Heart left ventricle (tissue), 16 donors: ENCODE measurements around the gene EIF4G3. TPM values are rescaled to one million over a fixed set of nuclear protein-coding genes. Genes with fewer than 3 reads are reported as not detected.

ENCODE experiments used
- ATAC-seq, 4 donors: fragments of 200-7000 bp; cut with Tn5 transposase; one replicate each; pipeline ENCODE4 v1.9.1; 2020 to 2022; ENCODE audit warnings: moderate library complexity in 4 of 4, mild to moderate bottlenecking in 3 of 4, moderate number of reproducible peaks in 1 of 4
- DNase-seq, 5 donors: peaks; one replicate each; pipeline ENCODE4 v3.0.0-alpha.2; 2020
- H3K27ac ChIP-seq, 12 donors: fragments of 200-600 bp; sonication (generic) in 4 of 12; one replicate each; pipeline versions ENCODE4 v1.5.0 to v1.8.0; 2016 to 2022; ENCODE audit warnings: mild to moderate bottlenecking in 2 of 12
- H3K27me3 ChIP-seq, 9 donors: fragments of 200-600 bp; sonication (generic) in 2 of 9; one replicate each; pipeline versions ENCODE4 v1.5.1 to v1.8.0; 2016 to 2022; ENCODE audit warnings: mild to moderate bottlenecking in 3 of 9
- H3K36me3 ChIP-seq, 9 donors: fragments of 200-600 bp; sonication (generic) in 2 of 9; one replicate each; pipeline versions ENCODE4 v1.5.0 to v1.8.0; 2018 to 2022; ENCODE audit warnings: mild to moderate bottlenecking in 2 of 9
- H3K4me1 ChIP-seq, 12 donors: fragments of 200-600 bp; sonication (generic) in 4 of 12; one replicate each; pipeline versions ENCODE4 v1.5.0 to v1.8.0; 2016 to 2022; ENCODE audit warnings: mild to moderate bottlenecking in 3 of 12
- H3K4me3 ChIP-seq, 12 donors: fragments of 200-600 bp; sonication (generic) in 4 of 12; one replicate each; pipeline versions ENCODE4 v1.5.0 to v1.8.0; 2017 to 2022; ENCODE audit warnings: mild to moderate bottlenecking in 9 of 12, moderate library complexity in 4 of 12
- H3K9me3 ChIP-seq, 12 donors: fragments of 200-600 bp; sonication (generic) in 4 of 12; one replicate each; pipeline versions ENCODE4 v1.5.0 to v1.8.0; 2016 to 2022; ENCODE audit warnings: mild to moderate bottlenecking in 1 of 12
- CTCF ChIP-seq, 12 donors: fragments of 200-600 bp; sonication (generic) in 4 of 12; IDR thresholded peaks; one replicate each; pipeline versions ENCODE4 v1.5.0 to v1.8.0; 2018 to 2022; ENCODE audit warnings: antibody characterized with exemption in 12 of 12, mild to moderate bottlenecking in 5 of 12
- POLR2A ChIP-seq, 2 donors: fragments of 450-650 bp; IDR thresholded peaks; one replicate each; pipeline ENCODE4 v1.6.1; 2017; ENCODE audit warnings: antibody characterized with exemption in 2 of 2, mild to moderate bottlenecking in 2 of 2, moderate library complexity in 2 of 2
- WGBS, 4 donors: extraction: QIAGEN DNeasy Blood & Tissue Kit in 2 of 4; methylation state at CpG; one replicate each; pipeline versions ENCODE4 v1.1.5 to v1.1.7; 2013 to 2018; 5-methylcytosine and 5-hydroxymethylcytosine counted together
- intact Hi-C, 10 donors: fragments of 100-400 bp; cut with DNase I; formaldehyde crosslinking; loops; one replicate each; pipeline versions ENCODE4 v1.11.1 to v1.14.2; 2022
- polyA plus RNA-seq, 2 donors: library from polyadenylated mRNA; stranded (reverse); fragments of 200-250 nt; gene quantifications; one replicate each; pipeline ENCODE4 v1.2.3, GENCODE V29; 2013
- total RNA-seq, 9 donors: library from RNA; depleted of rRNA in 2 of 9; stranded (reverse); fragments of >200 nt in 2 of 9; fragmentation: NEBNext Ultra II Directional in 3 of 9; extraction: Animal tissue kit (Norgen Biotek cat#: 25700) in 3 of 9; gene quantifications; one replicate each; pipeline versions ENCODE4 v1.1.0 to v1.2.4, GENCODE V29; 2016 to 2023
- donor health status: ischemic (EF 13 %, LVEDD 7.1; RV severe dilation, severe dysfunction).
- donor health status: healthy with polysubstance abuse.
- donor health status: DM: no; HTN: yes; CAD: no.
- donor health status: DM: no; HTN: no; CAD: no.
- donor health status: ischemic (EF 25% LVEDD 6.9; RV normal size, moderate dysfunction).
- donor health status: ischemic (EF 25% LVEDD 5.7; RV mildly dilated, moderate dysfunction).
- donor health status: healthy.
- donor health status: DM: yes; HTN: yes; CAD: no.
- donor health status: ischemic (EF 35%, LVEDD 5.7; RV mildly dilated, moderate dysfunction).
- donor health status: nonischemic (EF 11% LVEDD 7.7; RV severe dilation, severe dysfunction).
- donor health status: DM: yes; HTN: yes; CAD: no.
- donor health status: PGD.
- donor health status: ischemic (EF 29% LVEDD 5.4; RV normal size, mild dysfunction).
- donor health status: nonischemic (EF 23%, LVEDD 6.1; RV moderate dilation, normal function).

Gene EIF4G3
- total and polyA plus RNA-seq, 11 donors = 14.6 to 49.0 (median 36.2) TPM

- Histone ChIP-seq H3K4me3 (no peak overlapping the region), H3K27ac (no peak overlapping the region), H3K27me3 (no peaks in the 10 kb centered on the region), H3K36me3 (peaks cover 0 to 50% (median 26%) of the 10 kb centered on the region in 9 donors), H3K9me3 (no peaks in the 10 kb centered on the region), H3K4me1 (no peaks in the 10 kb centered on the region)
- TF ChIP-seq POLR2A (IDR thresholded peaks at IDR 0.05) = no peak
- TF ChIP-seq CTCF (IDR thresholded peaks at IDR 0.05) = no peak
- ATAC-seq = no peak
- no peak for DNase-seq
- intact Hi-C loops = no loop called here
These were observed 201.7 kb downstream of the EIF4G3 start for GRCh38 chr1:20974951-20975350.

GRCh38 chr1:20974069-20974468 lies 202.6 kb downstream of the EIF4G3 start:
- H3K4me3 ChIP-seq = no peak overlapping the region
- no peaks in the 10 kb centered on the region for H3K4me1 ChIP-seq
- no peak for TF ChIP-seq POLR2A (IDR thresholded peaks at IDR 0.05)
- TF ChIP-seq CTCF (IDR thresholded peaks at IDR 0.05) = no peak
- ATAC-seq (no peak), DNase-seq (no peak)
- WGBS, 4 donors = 93 to 98% (median 95%) methylated on average over 1 of the region's 1 CpG
- no peaks in the 10 kb centered on the region for H3K27me3 ChIP-seq
- intact Hi-C loops = no loop called here
- no peak overlapping the region for H3K27ac ChIP-seq
- H3K36me3 ChIP-seq = peaks cover 0 to 52% (median 35%) of the 10 kb centered on the region in 9 donors
- H3K9me3 ChIP-seq = no peaks in the 10 kb centered on the region

DNA sequence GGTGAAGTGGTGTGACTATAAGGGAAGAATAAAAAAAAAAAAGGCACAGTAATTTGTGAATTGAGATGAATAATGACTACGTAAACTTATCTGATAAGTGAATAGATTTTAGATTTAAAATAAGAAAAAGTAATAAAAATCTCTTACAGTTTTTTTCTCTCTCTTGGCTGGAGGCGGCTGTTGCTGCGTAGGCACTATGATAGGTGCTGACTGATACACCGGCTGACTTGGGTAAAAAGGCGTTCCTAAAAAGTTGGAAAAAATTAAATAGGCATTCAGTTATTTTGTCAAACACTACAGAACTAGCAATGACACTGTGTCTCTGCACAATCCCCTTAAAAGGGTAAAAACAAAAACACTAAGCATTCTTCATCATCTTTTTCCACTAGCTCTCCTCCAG lies 203.8 kb downstream of the EIF4G3 start:
- intact Hi-C loops = no loop called here
- H3K4me3 ChIP-seq = no peak overlapping the region
- H3K4me1 ChIP-seq = no peaks in the 10 kb centered on the region
- ATAC-seq = no peak
- H3K27ac ChIP-seq = no peak overlapping the region
- DNase-seq = no peak
- peaks cover 0 to 55% (median 39%) of the 10 kb centered on the region in 9 donors for H3K36me3 ChIP-seq
- H3K9me3 ChIP-seq = no peaks in the 10 kb centered on the region
- TF ChIP-seq POLR2A (IDR thresholded peaks at IDR 0.05) (no peak), CTCF (IDR thresholded peaks at IDR 0.05) (no peak)
- no peaks in the 10 kb centered on the region for H3K27me3 ChIP-seq
- WGBS, 4 donors = 97 to 100% (median 98%) methylated on average over 5 of the region's 5 CpGs

- peak overlapping the region in 1 of 12 donors; percentile 79 for H3K27ac ChIP-seq
- H3K36me3 ChIP-seq = peaks cover 0 to 28% (median 17%) of the 10 kb centered on the region in 9 donors
- TF ChIP-seq POLR2A (IDR thresholded peaks at IDR 0.05) (no peak), CTCF (IDR thresholded peaks at IDR 0.05) (no peak)
- H3K27me3 ChIP-seq = no peaks in the 10 kb centered on the region
- ATAC-seq (peak in 3 of 4 donors; percentile 24 to 48 (median 36)), DNase-seq (no peak)
- intact Hi-C loops = no loop called here
- H3K4me1 ChIP-seq = peaks cover 0 to 30% (median 1%) of the 10 kb centered on the region in 12 donors
- no peak overlapping the region for H3K4me3 ChIP-seq
- H3K9me3 ChIP-seq = no peaks in the 10 kb centered on the region
- WGBS, 4 donors = 64 to 72% (median 69%) methylated on average over 7 of the region's 7 CpGs
These were observed 211.9 kb downstream of the EIF4G3 start for GRCh38 chr1:20964540-20965484.
